Ascending aorta (tissue), 2 donors: Measurements from ENCODE around the gene RNF208. TPM values are rescaled to one million over a fixed set of nuclear protein-coding genes. Genes with fewer than 3 reads are reported as not detected.
A peak's percentile ranks its signal among the peaks of the same experiment; 100 is the strongest.

Experiments
- DNase-seq, 2 donors: peaks; one replicate each; pipeline ENCODE4 v3.0.0-alpha.2; 2019; ENCODE audit warnings: low spot score in 2 of 2
- H3K27ac ChIP-seq, 2 donors: fragments of 200-600 bp; sonication (generic); one replicate each; pipeline ENCODE4 v1.5.1; 2016 to 2017; ENCODE audit warnings: mild to moderate bottlenecking in 1 of 2
- H3K27me3 ChIP-seq: fragments of 200-600 bp; sonication (generic); one replicate; pipeline ENCODE4 v1.5.1; 2017
- H3K36me3 ChIP-seq, 2 donors: fragments of 200-600 bp; sonication (generic); one replicate each; pipeline ENCODE4 v1.5.1; 2016
- H3K4me1 ChIP-seq, 2 donors: fragments of 200-600 bp; sonication (generic); one replicate each; pipeline ENCODE4 v1.5.1; 2016 to 2017; ENCODE audit warnings: mild to moderate bottlenecking in 1 of 2
- H3K4me3 ChIP-seq, 2 donors: fragments of 200-600 bp; sonication (generic); one replicate each; pipeline ENCODE4 v1.5.1; 2016 to 2017; ENCODE audit warnings: mild to moderate bottlenecking in 1 of 2
- H3K9me3 ChIP-seq, 2 donors: fragments of 200-600 bp; sonication (generic); one replicate each; pipeline ENCODE4 v1.5.1; 2016
- CTCF ChIP-seq, 3 experiments: fragments of 200-600 bp in 2 of 3; fragments of 450-650 bp in 1 of 3; sonication (generic) in 2 of 3; IDR thresholded peaks; one replicate each; pipeline ENCODE4 v1.5.1; 2016 to 2019; ENCODE audit warnings: antibody characterized with exemption in 3 of 3, mild to moderate bottlenecking in 1 of 3, moderate library complexity in 1 of 3
- intact Hi-C: fragments of 100-400 bp; cut with DNase I; formaldehyde crosslinking; loops from one replicate; pipeline ENCODE4 v1.15.1; 2023
- total RNA-seq: library from RNA; depleted of rRNA; stranded (reverse); fragments of >200 nt; gene quantifications from one replicate; pipeline ENCODE4 v1.1.0, GENCODE V29; 2016

The RNF208 gene
- total RNA-seq, 1 donor from 2014 or later = 6.7 TPM

GRCh38 chr9:137237759-137238726, 16.0 kb upstream of the RNF208 start:
- H3K27me3 ChIP-seq = no peaks in the 10 kb centered on the region
- H3K36me3 ChIP-seq = peaks cover 9 to 10% of the 10 kb centered on the region in 2 donors
- no peak for DNase-seq
- H3K4me1 ChIP-seq = peaks cover 12 to 29% of the 10 kb centered on the region in 2 donors
- no peak for TF ChIP-seq CTCF (IDR thresholded peaks at IDR 0.05)
- no peaks in the 10 kb centered on the region for H3K9me3 ChIP-seq
- no peak overlapping the region for H3K27ac ChIP-seq
- intact Hi-C loops = no loop called here
- no peak overlapping the region for H3K4me3 ChIP-seq

GRCh38 chr9:137236936-137237421, 14.9 kb upstream of the RNF208 start:
- peaks cover 1 to 19% of the 10 kb centered on the region in 2 donors for H3K4me1 ChIP-seq
- H3K9me3 ChIP-seq = no peaks in the 10 kb centered on the region
- intact Hi-C loops = no loop called here
- TF ChIP-seq CTCF (IDR thresholded peaks at IDR 0.05) = no peak
- H3K4me3 ChIP-seq = no peak overlapping the region
- no peaks in the 10 kb centered on the region for H3K36me3 ChIP-seq
- no peak overlapping the region for H3K27ac ChIP-seq
- DNase-seq = no peak
- H3K27me3 ChIP-seq = no peaks in the 10 kb centered on the region

GRCh38 chr9:137236238-137236935, 14.3 kb upstream of the RNF208 start:
- Histone ChIP-seq H3K36me3 (no peaks in the 10 kb centered on the region), H3K27ac (no peak overlapping the region), H3K4me1 (peaks cover 0 to 17% of the 10 kb centered on the region in 2 donors), H3K9me3 (no peaks in the 10 kb centered on the region), H3K4me3 (peak overlapping the region in 1 of 2 donors; percentile 32), H3K27me3 (no peaks in the 10 kb centered on the region)
- DNase-seq = peak; percentile 29 to 90
- intact Hi-C loops = no loop called here
- TF ChIP-seq CTCF (IDR thresholded peaks at IDR 0.05) = peak; percentile 94 to 99 (median 99)

- Histone ChIP-seq H3K4me1 (peaks cover 0 to 17% of the 10 kb centered on the region in 2 donors), H3K9me3 (no peaks in the 10 kb centered on the region), H3K27ac (no peak overlapping the region), H3K27me3 (no peaks in the 10 kb centered on the region), H3K36me3 (no peaks in the 10 kb centered on the region), H3K4me3 (peak overlapping the region in 1 of 2 donors; percentile 32)
- no peak for TF ChIP-seq CTCF (IDR thresholded peaks at IDR 0.05)
- intact Hi-C loops = no loop called here
- DNase-seq = no peak
These were observed 13.6 kb upstream of the RNF208 start for GRCh38 chr9:137235424-137236237.

GRCh38 chr9:137234758-137235423, 12.9 kb upstream of the RNF208 start:
- no peaks in the 10 kb centered on the region for H3K27me3 ChIP-seq
- no peak overlapping the region for H3K27ac ChIP-seq
- intact Hi-C loops = no loop called here
- TF ChIP-seq CTCF (IDR thresholded peaks at IDR 0.05) = no peak
- peaks cover 0 to 16% of the 10 kb centered on the region in 2 donors for H3K4me1 ChIP-seq
- no peak for DNase-seq
- H3K4me3 ChIP-seq = no peak overlapping the region
- H3K9me3 ChIP-seq = no peaks in the 10 kb centered on the region
- H3K36me3 ChIP-seq = no peaks in the 10 kb centered on the region
